ENCODE results near the gene KLHL29.

- TF ChIP-seq, protein P1, sequence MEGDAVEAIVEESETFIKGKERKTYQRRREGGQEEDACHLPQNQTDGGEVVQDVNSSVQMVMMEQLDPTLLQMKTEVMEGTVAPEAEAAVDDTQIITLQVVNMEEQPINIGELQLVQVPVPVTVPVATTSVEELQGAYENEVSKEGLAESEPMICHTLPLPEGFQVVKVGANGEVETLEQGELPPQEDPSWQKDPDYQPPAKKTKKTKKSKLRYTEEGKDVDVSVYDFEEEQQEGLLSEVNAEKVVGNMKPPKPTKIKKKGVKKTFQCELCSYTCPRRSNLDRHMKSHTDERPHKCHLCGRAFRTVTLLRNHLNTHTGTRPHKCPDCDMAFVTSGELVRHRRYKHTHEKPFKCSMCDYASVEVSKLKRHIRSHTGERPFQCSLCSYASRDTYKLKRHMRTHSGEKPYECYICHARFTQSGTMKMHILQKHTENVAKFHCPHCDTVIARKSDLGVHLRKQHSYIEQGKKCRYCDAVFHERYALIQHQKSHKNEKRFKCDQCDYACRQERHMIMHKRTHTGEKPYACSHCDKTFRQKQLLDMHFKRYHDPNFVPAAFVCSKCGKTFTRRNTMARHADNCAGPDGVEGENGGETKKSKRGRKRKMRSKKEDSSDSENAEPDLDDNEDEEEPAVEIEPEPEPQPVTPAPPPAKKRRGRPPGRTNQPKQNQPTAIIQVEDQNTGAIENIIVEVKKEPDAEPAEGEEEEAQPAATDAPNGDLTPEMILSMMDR (IDR thresholded peaks at IDR 0.05; ENCODE audit: insufficient read depth, low read depth, low read length), result no peak
- TF ChIP-seq EZH2 (IDR thresholded peaks at IDR 0.05; ENCODE audit: insufficient read depth, low read length), result no peak
Observed at GRCh38 chr2:23578964-23579671, 194.1 kb downstream of the KLHL29 start.
